ENCODE results near the gene PRKAG2. TPM values are rescaled to one million over a fixed set of nuclear protein-coding genes. Genes with fewer than 3 reads are reported as not detected.

PRKAG2 gene
- total and polyA plus RNA-seq, 2 of the 13 experiments (the other 11 are each of a cell fraction or from before 2014, with no cell fraction given): 0.90 to 1.3 TPM

DNA sequence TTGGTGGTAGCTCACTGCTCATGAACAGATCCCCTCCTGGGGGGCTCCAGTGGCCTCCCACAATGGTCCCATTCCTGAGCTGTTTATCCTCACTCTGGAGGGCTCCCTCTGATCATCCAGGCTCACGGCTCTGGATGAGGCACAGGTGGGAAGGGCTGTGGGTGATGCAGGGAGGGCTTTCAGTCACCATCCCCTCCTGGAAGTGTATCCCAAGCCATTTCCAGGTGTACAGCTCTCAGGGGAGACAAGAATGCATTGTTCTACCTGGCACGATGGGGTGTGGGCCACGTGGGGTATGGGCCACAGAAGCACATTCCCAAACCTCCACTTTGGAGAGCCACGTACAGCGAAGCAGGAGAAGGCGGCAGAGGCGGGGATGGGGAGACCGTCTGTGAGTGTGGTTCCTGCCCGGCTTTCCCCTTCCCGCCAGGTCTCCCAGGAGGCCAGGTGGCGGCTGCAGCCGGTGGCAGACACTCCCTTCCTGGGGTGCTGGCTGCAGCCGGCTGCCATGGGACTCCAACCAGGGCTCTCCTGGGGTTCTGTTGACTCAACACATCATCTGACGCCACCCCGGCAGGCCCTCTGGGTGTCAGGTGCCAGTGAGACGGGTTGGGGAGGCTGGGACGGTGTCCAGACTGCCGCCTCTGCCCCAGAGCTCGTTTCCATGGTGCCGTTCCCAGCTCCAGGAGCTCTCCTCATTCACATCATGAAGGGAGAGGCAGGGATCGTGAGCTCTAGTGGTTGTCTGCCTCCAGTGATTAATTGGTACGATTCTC, 187.5 kb downstream of the PRKAG2 start (continued):
- TF ChIP-seq, protein P1, sequence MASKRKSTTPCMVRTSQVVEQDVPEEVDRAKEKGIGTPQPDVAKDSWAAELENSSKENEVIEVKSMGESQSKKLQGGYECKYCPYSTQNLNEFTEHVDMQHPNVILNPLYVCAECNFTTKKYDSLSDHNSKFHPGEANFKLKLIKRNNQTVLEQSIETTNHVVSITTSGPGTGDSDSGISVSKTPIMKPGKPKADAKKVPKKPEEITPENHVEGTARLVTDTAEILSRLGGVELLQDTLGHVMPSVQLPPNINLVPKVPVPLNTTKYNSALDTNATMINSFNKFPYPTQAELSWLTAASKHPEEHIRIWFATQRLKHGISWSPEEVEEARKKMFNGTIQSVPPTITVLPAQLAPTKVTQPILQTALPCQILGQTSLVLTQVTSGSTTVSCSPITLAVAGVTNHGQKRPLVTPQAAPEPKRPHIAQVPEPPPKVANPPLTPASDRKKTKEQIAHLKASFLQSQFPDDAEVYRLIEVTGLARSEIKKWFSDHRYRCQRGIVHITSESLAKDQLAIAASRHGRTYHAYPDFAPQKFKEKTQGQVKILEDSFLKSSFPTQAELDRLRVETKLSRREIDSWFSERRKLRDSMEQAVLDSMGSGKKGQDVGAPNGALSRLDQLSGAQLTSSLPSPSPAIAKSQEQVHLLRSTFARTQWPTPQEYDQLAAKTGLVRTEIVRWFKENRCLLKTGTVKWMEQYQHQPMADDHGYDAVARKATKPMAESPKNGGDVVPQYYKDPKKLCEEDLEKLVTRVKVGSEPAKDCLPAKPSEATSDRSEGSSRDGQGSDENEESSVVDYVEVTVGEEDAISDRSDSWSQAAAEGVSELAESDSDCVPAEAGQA (IDR thresholded peaks at IDR 0.05; ENCODE audit: low read depth): no peak
- TF ChIP-seq, protein P1 (CRISPR knock-in tag; IDR thresholded peaks at IDR 0.05; ENCODE audit: borderline replicate concordance): no peak
- TF ChIP-seq, protein P2, sequence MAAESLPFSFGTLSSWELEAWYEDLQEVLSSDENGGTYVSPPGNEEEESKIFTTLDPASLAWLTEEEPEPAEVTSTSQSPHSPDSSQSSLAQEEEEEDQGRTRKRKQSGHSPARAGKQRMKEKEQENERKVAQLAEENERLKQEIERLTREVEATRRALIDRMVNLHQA (CRISPR knock-in tag; IDR thresholded peaks at IDR 0.05): no peak
- TF ChIP-seq ZFP36L2 (CRISPR knock-in tag; IDR thresholded peaks at IDR 0.05): no peak
- TF ChIP-seq ZNF282 (IDR thresholded peaks at IDR 0.05; ENCODE audit: partially characterized antibody): no peak
- no peak for TF ChIP-seq STAG1 (CRISPR knock-in tag; IDR thresholded peaks at IDR 0.05)
- no peak for TF ChIP-seq TMF1 (CRISPR knock-in tag; IDR thresholded peaks at IDR 0.05; ENCODE audit: low read depth)
- TF ChIP-seq HNRNPH1 (optimal IDR thresholded peaks at IDR 0.05; ENCODE audit: low read depth, low read length): no peak
- no peak for TF ChIP-seq ZNF10 (CRISPR knock-in tag; IDR thresholded peaks at IDR 0.05; ENCODE audit: borderline replicate concordance, low read depth)
- TF ChIP-seq NR2C2 (CRISPR knock-in tag; IDR thresholded peaks at IDR 0.05; ENCODE audit: borderline replicate concordance): no peak
- TF ChIP-seq PHF20 (CRISPR knock-in tag; IDR thresholded peaks at IDR 0.05): no peak
